MV-4-11 (cell line): ENCODE data around the gene FTO.

Experiments
- DNase-seq: peaks from one replicate; lab custom pipeline; 2025; lab: John Stamatoyannopoulos, UW

FTO gene

GRCh38 chr16:54007504-54007903 is 303.5 kb downstream of the FTO start:
- DNase-seq = no peak

DNA sequence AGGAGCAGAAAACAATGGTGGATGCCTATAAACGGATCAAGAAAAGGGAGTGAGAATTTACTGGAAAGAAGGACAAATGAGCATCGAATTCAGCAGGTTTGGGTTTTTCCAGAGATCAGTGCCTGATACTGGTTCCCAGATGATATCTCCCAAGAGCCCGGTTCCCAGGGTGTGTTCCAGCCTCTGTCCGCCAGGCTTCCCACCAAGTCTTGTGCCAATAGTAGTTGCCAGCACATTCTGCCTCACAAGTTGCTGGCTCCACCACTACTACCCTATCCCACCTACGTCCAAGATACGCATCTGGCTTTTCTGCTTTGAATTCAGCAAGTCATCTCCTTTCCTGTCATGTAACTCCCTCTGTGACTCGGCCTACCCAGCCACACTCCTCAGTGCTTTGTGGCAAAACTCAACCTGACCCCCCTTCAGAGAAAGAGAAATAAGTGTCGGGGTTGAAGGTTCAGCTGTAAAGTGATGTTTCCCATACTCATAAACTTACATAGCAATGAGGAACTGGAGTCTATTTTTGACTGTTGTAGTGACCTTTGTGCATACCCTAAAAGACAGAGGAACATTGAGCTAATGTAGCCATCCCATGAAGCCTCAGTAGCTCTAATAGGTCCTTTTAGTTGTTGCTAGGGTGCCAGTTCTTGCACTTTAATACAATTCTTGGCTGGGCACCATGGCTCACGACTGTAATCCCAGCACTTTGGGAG is 305.7 kb downstream of the FTO start:
- peak; percentile 56 for DNase-seq

DNA sequence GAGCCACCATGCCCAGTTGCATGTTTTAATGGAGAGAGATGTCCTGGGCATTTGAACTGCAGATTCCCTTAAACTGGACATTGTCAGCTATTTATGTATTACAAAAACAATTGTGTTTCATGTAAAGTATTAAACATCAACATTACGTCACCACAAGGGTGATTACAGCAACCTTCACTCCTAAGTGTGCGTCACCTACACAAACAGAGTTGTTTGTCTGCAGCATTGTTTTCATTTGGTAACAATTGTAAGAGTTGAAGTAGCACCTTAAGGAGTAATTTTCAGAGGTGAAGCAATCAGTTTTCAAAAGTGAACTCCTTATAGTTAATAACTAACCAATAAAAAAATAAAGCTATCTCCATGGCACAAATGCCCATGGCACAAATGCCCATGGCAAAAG is 311.2 kb downstream of the FTO start:
- no peak for DNase-seq

DNA sequence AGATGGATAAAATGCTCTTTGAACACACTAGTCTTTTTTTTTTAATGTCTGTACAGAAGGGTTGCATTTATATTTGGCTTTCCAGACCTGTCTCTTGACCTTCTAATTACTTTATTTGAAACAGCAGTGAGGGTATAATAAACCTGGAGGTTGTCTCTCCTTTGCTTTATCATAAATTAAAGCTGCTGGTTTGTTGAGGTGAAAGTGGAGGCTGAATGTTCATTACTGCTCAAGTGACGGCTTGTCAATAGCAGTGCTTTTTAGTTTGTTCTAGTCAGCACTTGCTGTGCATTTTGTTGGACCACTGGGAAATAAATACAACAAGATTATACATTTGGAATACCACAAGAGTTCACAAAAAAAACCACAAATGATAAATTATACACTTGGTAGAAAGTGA is 318.4 kb downstream of the FTO start:
- no peak for DNase-seq

- DNase-seq = no peak
These were observed 322.5 kb downstream of the FTO start for GRCh38 chr16:54026456-54026855.

- no peak for DNase-seq
These were observed 323.1 kb downstream of the FTO start for GRCh38 chr16:54027062-54027461.

- no peak for DNase-seq
These were observed 323.6 kb downstream of the FTO start for GRCh38 chr16:54027558-54027957.

DNA sequence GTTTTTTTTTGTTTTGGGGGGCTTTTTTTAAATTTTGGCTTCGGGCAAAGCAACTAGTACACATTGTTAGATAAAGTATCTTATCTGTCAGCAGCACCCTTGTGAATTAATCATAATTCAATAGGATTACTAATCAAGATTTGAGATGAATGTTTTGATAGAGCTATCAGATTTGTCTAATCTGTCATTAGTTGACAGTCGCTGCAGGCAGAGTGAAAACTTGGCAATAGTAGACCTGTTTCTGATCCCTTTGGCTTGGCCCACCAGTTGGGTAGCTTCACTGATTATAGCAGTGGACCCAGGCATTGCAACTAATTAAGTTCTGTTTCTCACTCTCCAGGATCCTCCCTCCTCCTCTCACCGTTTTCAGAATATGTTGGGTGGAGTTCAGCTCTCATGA is 324.0 kb downstream of the FTO start:
- DNase-seq = no peak

GRCh38 chr16:54030451-54030850 is 326.5 kb downstream of the FTO start:
- peak; percentile 77 for DNase-seq

DNA sequence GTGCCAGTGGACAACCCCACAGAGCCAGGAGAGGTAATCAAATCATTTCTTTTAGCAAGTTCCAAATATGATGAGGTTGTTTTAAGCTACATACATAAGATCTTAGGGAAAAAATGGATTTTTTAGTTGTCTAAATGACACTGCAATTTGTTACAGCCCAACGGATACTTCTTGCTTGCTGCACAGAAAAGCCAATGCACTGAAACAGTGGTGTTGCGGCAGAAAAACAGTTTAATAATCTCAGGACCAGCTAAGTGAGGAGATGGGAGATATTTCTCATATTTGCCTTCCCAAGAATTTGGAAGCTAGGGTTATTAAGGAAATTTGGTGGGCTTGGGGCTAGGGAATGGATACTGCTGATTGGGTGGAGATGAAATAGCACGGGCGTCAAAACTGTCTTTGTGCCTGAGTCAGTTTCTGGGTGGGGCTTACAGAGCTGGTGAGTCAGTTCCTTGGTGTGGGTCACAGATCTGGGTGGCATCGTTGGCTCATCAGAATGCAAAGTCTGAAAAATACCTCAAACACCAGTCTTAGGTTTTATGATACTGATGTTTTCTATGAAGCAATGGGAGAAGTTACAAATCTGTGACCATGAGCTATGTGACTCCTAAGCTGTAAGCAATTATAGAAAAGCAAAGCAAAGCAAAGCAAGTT is 327.3 kb downstream of the FTO start:
- peak; percentile 53 for DNase-seq

GRCh38 chr16:54033747-54034146 is 329.8 kb downstream of the FTO start:
- DNase-seq = no peak

DNA sequence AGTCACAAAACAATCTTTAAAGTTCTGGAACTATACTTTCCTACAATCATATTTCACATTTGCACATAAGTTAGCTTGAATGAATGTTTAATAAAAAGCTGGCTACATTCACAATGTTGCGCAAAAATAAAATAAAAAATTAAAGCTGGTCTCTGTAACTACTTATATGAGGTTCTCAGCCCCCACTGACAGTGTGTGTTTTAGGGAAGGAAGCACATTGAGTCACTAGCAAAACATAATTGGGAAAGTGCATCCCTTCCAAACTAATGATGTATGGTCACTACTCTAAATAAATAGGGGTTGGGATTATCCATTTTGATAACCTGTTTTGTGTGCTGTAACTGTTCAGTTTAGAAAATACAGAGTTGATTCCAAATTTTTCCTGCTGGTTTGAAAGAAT is 330.7 kb downstream of the FTO start:
- DNase-seq = peak; percentile 21

- DNase-seq = no peak
These were observed 336.5 kb downstream of the FTO start for GRCh38 chr16:54040480-54040879.

DNA sequence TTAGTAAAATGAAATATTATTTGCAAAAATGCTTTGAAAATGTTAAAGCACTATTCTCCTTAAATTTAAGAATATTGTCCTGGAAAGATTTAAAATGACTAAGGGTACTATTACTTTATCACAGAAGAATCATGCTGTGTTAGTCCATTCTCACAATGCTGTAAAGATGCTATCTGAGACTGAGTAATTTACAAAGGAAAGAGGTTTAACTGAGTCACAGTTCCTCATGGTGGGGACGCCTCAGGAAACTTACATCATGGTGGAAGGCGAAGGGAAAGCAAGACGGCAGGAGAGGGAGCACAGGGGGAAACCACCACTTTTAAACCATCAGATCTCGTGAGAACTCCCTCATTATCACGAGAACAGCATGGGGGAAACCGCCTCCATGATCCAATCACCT is 337.0 kb downstream of the FTO start:
- no peak for DNase-seq

DNA sequence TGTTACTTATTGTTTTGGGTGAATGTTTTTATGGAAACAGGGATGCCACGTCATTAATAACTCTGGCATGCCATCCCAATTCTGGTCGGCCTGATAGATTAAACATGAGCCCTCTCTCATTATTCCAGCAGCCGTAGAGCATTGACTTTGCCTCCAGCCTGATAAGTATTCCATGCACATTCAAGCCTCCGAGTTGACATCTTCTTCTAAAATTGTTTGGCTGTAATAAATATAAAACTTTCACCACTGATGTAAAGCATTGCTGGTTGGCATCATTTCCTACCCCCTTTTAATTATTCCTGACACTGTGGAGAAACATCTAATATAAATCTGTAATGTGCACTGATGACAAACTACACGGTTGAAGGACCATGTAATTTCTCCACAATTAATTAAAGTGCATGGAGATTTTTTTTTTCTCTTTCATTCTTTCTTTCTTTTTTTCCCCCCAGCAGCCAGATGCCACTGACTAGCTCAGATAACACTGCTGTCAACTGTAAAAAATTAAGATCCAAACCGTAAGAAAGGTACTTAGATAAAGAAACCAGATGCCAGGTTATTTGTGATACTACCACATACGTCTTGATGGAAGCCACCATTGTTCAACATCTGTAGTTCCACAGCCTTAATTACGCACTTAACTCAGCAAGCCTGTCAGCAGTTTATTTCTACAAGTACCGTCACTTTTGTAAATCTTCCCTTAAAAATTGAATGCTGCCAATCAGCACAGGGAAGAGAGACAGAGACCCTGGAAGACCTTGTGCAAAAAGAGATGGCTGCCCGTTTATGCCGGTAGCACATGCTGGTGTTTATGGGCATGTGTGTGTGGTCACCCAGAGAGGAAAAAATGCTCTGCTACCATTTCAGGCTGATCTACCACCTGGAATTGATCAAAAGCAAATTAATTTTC is 344.9 kb downstream of the FTO start:
- DNase-seq = no peak

GRCh38 chr16:54049591-54050458 is 345.9 kb downstream of the FTO start:
- no peak for DNase-seq

GRCh38 chr16:54050459-54051210 is 346.7 kb downstream of the FTO start:
- peak; percentile 95 for DNase-seq

DNA sequence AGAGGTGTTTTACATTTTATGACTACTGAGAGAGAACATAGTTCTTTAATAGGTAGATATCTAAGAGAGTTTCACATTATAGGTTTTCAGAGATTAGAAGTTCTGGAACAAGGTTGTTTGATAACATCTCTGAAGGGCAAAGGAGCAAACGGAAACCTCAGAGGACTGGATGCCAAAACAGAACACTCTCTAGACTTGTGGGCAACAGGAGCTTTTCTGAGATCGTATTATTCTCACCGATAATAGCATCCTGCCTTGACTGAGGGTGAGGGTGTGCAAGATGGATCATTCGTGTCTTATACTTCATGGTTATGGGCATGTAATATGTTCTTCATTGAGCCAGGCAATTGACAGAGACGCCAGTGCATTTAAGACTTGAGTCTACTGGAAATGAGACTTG is 347.9 kb downstream of the FTO start:
- DNase-seq = no peak

DNA sequence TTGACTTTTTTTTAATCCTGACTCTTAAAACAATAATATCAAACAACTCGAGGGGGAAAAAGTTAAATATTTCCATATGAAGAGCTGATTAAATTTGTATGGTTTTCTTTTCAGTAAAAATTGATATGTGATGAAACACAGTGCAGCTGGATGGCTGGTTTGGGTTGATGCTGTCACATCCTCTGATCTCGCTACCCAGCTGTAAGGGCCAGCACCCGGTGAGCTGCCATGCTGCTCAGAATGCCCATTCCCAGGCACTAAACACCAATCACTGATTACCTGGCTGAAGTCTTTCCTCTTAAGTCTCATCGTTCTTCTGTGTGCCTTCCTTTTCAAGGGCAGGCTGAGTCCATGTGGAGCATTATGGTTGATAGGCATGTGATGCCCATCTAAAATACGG is 348.3 kb downstream of the FTO start:
- peak; percentile 10 for DNase-seq

DNA sequence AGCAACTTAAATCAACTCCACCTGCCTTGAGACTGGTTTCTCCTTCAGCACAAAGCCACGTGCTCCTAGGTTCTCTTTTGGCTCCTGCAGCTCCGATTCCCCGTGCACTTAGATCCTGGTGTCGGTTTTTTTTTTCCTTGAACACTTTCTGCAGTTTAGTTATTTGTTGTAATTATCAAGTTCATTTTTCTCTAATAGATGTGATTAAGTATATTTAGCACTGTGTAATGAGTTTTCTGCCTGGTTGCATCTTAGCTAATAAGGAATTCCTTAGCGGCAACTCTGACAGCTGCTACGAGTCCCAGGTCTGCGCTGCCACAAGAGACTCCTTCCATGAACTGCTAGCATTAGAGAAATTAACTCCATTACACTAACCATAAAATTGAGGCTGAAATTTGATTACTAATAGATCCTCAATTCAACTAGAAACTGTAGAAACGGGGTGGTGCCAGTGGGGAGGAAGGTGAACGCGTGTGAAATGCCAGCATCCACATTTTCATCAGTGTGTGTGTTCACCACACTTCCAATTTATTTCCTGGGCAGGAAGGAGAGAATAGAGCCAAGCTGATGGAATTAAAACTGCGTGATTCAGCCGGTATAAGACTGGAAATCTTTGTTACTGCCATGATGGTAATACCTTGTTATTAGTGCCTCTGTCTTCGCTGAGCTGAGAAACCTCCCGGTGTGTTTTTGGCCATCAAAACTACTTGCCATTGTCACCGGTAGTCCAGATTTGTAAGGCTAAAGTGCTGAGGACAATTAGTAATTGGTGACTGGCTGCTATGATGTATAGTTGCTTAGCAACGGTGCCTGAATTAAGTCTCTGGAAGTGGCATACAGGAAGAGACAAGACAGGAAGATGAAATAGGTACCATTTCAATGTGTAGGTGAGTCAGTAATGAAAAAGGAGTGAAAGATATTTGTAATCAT is 350.2 kb downstream of the FTO start:
- DNase-seq = no peak
